HepG2 (cell line): ENCODE results near the gene FETUB. TPM values are rescaled to one million over a fixed set of nuclear protein-coding genes. Genes with fewer than 3 reads are reported as not detected.

Source experiments
- CBFB ChIP-seq: sonication (generic); formaldehyde crosslinking; IDR thresholded peaks from 2 replicates; pipeline ENCODE4 v1.4.0; 2020; ENCODE audit warnings: missing genetic modification reagents
- FOSL2 ChIP-seq: sonication (generic); formaldehyde crosslinking; IDR thresholded peaks from 2 replicates; pipeline ENCODE4 v1.4.0; 2020; ENCODE audit warnings: missing genetic modification reagents
- HDAC6 ChIP-seq: fragments of 200-600 bp; sonication (generic); IDR thresholded peaks from 2 replicates; pipeline ENCODE4 v1.7.0; 2017; ENCODE audit warnings: mild to moderate bottlenecking, antibody characterized with exemption, low read length, low read depth
- HOXA7 ChIP-seq: sonication (generic); formaldehyde crosslinking; IDR thresholded peaks from 2 replicates; pipeline ENCODE4 v1.8.1; 2022; ENCODE audit warnings: mild to moderate bottlenecking, missing genetic modification reagents, moderate library complexity
- MBNL3 ChIP-seq: fragments of 250-450 bp; sonication (Bioruptor Pico); conservative IDR thresholded peaks from 2 replicates; pipeline ENCODE4 v1.8.0; 2022; ENCODE audit warnings: mild to moderate bottlenecking, inconsistent platforms
- MED1 ChIP-seq: sonication (generic); formaldehyde crosslinking; IDR thresholded peaks from 2 replicates; pipeline ENCODE4 v1.4.0; 2020; ENCODE audit warnings: missing genetic modification reagents
- NCOA5 ChIP-seq: sonication (generic); formaldehyde crosslinking; IDR thresholded peaks from 2 replicates; pipeline ENCODE4 v1.4.0; 2020; ENCODE audit warnings: missing genetic modification reagents
- NFKB2 ChIP-seq: sonication (generic); formaldehyde crosslinking; IDR thresholded peaks from 2 replicates; pipeline ENCODE4 v1.4.0; 2020; ENCODE audit warnings: missing genetic modification reagents, borderline replicate concordance
- NFRKB ChIP-seq: fragments of 450-650 bp; IDR thresholded peaks from 2 replicates; pipeline ENCODE4 v1.6.1; 2017
- PHF20 ChIP-seq: sonication (generic); formaldehyde crosslinking; IDR thresholded peaks from 2 replicates; pipeline ENCODE4 v1.5.0; 2020; ENCODE audit warnings: mild to moderate bottlenecking, missing genetic modification reagents
- PHF21A ChIP-seq: sonication (generic); formaldehyde crosslinking; IDR thresholded peaks from 2 replicates; pipeline ENCODE4 v1.5.0; 2020; ENCODE audit warnings: mild to moderate bottlenecking, missing genetic modification reagents
- RXRA ChIP-seq: sonication (generic); formaldehyde crosslinking; IDR thresholded peaks from 2 replicates; pipeline ENCODE4 v1.5.1; 2020; ENCODE audit warnings: missing genetic modification reagents
- SAP130 ChIP-seq: IDR thresholded peaks from 2 replicates; pipeline ENCODE4 v1.6.1; 2016; ENCODE audit warnings: low read depth
- SOX5 ChIP-seq: IDR thresholded peaks from 2 replicates; pipeline ENCODE4 v1.6.1; 2016; ENCODE audit warnings: borderline replicate concordance
- ZBTB38 ChIP-seq: sonication (generic); formaldehyde crosslinking; IDR thresholded peaks from 2 replicates; pipeline ENCODE4 v1.5.1; 2020; ENCODE audit warnings: mild to moderate bottlenecking, missing genetic modification reagents
- ZNF256 ChIP-seq: sonication (generic); formaldehyde crosslinking; conservative IDR thresholded peaks from 2 replicates; pipeline ENCODE4 v1.4.0; 2020; ENCODE audit warnings: missing genetic modification reagents
- ZNF605 ChIP-seq: sonication (generic); formaldehyde crosslinking; IDR thresholded peaks from 2 replicates; pipeline ENCODE4 v1.8.0; 2022; ENCODE audit warnings: mild to moderate bottlenecking, missing genetic modification reagents
- ZNF747 ChIP-seq: sonication (generic); formaldehyde crosslinking; IDR thresholded peaks from 2 replicates; pipeline ENCODE4 v1.8.1; 2023; ENCODE audit warnings: missing genetic modification reagents, mild to moderate bottlenecking, borderline replicate concordance
- ZNF816 ChIP-seq: sonication (generic); formaldehyde crosslinking; IDR thresholded peaks from 2 replicates; pipeline ENCODE4 v1.8.0; 2022; ENCODE audit warnings: missing genetic modification reagents, mild to moderate bottlenecking, borderline replicate concordance
- polyA plus RNA-seq, 8 experiments: library from polyadenylated mRNA; depleted of rRNA in 3 of 8; stranded (reverse) in 7 of 8; unstranded in 1 of 8; fragments of >200 nt; fragmentation: Illumina TruSeq in 4 of 8; extraction: Trizol in 4 of 8; gene quantifications; 2 replicates each; pipeline versions ENCODE4 v1.2.1 to v1.2.3, GENCODE V29; 2011 to 2016; ENCODE audit warnings: low read depth in 4 of 8, missing spikeins in 1 of 8, mixed read lengths in 1 of 8; ENCODE audit not compliant: insufficient read depth in 1 of 8
- total RNA-seq, 5 experiments: library from RNA; depleted of rRNA; stranded (reverse); fragments of >200 nt; fragmentation: Illumina TruSeq; extraction: Trizol; gene quantifications; 2 replicates each; pipeline ENCODE4 v1.2.3, GENCODE V29; 2016; ENCODE audit warnings: low read depth in 1 of 5
- TF ChIP-seq, protein P1 (sequence below): sonication (generic); formaldehyde crosslinking; conservative IDR thresholded peaks from 2 replicates; pipeline ENCODE4 v1.4.0; 2020; ENCODE audit warnings: missing genetic modification reagents
- TF ChIP-seq, protein P2 (sequence below): IDR thresholded peaks from 2 replicates; pipeline ENCODE4 v1.6.1; 2016; ENCODE audit warnings: low read depth, borderline replicate concordance
- TF ChIP-seq, protein P3 (sequence below): sonication (generic); formaldehyde crosslinking; IDR thresholded peaks from 2 replicates; pipeline ENCODE4 v1.4.0; 2020; ENCODE audit warnings: missing genetic modification reagents
- TF ChIP-seq, protein P4 (sequence below): sonication (generic); formaldehyde crosslinking; IDR thresholded peaks from 2 replicates; pipeline ENCODE4 v1.8.1; 2022; ENCODE audit warnings: mild to moderate bottlenecking, missing genetic modification reagents
- TF ChIP-seq, protein P5 (sequence below): sonication (generic); formaldehyde crosslinking; IDR thresholded peaks from 2 replicates; pipeline ENCODE4 v1.8.1; 2023; ENCODE audit warnings: missing genetic modification reagents, inconsistent platforms, borderline replicate concordance

FETUB gene
- total and polyA plus RNA-seq, 2 of the 13 experiments (the other 11 are each of a cell fraction or from before 2014, with no cell fraction given): 2.1 to 4.4 TPM

DNA sequence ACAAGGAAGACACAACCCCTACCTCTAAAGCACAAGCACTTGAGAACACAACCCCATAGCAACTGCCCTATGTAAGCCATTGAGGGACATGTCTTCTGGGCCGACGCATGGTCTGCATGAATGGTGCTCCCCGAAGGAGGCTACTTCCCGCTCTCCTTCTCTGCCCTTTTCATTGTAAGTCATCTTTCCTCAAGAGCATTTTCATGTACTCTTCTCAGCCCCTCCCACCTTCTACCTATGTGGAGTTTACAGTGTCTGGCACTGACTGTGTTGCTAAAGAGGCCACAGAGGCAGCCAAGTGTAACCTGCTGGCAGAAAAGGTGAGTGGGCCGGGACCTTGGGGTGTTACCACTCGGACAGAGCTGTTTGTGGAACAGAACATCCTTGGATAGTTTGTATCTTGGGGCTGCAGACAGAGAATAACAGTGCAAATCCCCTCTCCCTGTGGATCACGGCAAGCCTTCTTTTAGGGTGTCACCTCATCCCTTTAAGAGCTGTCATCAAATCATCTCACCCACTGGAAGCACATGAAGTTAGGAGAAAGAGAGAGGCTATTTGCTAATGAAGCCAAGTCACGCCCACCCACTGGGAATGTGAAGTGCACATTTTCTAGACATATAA lies 21.8 kb upstream of the FETUB start (continued):
- TF ChIP-seq SOX5 (CRISPR knock-in tag) (no peak), ZBTB38 (CRISPR knock-in tag) (no peak), CBFB (CRISPR knock-in tag) (no peak), NFKB2 (CRISPR knock-in tag) (peak; percentile 60; the same call in 1 of the 2 replicates), SAP130 (CRISPR knock-in tag) (peak; percentile 34; the same call in 1 of the 2 replicates), RXRA (CRISPR knock-in tag) (no peak), MED1 (CRISPR knock-in tag) (peak; percentile 20), HOXA7 (CRISPR knock-in tag) (peak; percentile 28; the same call in 1 of the 2 replicates), HDAC6 (no peak), NCOA5 (CRISPR knock-in tag) (no peak; the same call in 1 of the 2 replicates), PHF21A (CRISPR knock-in tag) (0 out of 2 replicates have a peak, but pooled peaks have one; percentile 46), ZNF605 (CRISPR knock-in tag) (peak; percentile 20; the same call in 1 of the 2 replicates), PHF20 (CRISPR knock-in tag) (0 out of 2 replicates have a peak, but pooled peaks have one; percentile 27), ZNF256 (CRISPR knock-in tag) (no peak), FOSL2 (CRISPR knock-in tag) (no peak), ZNF747 (CRISPR knock-in tag) (0 out of 2 replicates have a peak, but pooled peaks have one; percentile 38), NFRKB (no peak), ZNF816 (CRISPR knock-in tag) (peak; percentile 88; the same call in 1 of the 2 replicates), MBNL3 (CRISPR knock-in tag) (no peak)
- TF ChIP-seq, protein P1, sequence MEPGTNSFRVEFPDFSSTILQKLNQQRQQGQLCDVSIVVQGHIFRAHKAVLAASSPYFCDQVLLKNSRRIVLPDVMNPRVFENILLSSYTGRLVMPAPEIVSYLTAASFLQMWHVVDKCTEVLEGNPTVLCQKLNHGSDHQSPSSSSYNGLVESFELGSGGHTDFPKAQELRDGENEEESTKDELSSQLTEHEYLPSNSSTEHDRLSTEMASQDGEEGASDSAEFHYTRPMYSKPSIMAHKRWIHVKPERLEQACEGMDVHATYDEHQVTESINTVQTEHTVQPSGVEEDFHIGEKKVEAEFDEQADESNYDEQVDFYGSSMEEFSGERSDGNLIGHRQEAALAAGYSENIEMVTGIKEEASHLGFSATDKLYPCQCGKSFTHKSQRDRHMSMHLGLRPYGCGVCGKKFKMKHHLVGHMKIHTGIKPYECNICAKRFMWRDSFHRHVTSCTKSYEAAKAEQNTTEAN (CRISPR knock-in tag): no peak
- TF ChIP-seq, protein P2, sequence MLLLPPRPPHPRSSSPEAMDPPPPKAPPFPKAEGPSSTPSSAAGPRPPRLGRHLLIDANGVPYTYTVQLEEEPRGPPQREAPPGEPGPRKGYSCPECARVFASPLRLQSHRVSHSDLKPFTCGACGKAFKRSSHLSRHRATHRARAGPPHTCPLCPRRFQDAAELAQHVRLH (CRISPR knock-in tag): no peak; the same call in 1 of the 2 replicates
- TF ChIP-seq, protein P3, sequence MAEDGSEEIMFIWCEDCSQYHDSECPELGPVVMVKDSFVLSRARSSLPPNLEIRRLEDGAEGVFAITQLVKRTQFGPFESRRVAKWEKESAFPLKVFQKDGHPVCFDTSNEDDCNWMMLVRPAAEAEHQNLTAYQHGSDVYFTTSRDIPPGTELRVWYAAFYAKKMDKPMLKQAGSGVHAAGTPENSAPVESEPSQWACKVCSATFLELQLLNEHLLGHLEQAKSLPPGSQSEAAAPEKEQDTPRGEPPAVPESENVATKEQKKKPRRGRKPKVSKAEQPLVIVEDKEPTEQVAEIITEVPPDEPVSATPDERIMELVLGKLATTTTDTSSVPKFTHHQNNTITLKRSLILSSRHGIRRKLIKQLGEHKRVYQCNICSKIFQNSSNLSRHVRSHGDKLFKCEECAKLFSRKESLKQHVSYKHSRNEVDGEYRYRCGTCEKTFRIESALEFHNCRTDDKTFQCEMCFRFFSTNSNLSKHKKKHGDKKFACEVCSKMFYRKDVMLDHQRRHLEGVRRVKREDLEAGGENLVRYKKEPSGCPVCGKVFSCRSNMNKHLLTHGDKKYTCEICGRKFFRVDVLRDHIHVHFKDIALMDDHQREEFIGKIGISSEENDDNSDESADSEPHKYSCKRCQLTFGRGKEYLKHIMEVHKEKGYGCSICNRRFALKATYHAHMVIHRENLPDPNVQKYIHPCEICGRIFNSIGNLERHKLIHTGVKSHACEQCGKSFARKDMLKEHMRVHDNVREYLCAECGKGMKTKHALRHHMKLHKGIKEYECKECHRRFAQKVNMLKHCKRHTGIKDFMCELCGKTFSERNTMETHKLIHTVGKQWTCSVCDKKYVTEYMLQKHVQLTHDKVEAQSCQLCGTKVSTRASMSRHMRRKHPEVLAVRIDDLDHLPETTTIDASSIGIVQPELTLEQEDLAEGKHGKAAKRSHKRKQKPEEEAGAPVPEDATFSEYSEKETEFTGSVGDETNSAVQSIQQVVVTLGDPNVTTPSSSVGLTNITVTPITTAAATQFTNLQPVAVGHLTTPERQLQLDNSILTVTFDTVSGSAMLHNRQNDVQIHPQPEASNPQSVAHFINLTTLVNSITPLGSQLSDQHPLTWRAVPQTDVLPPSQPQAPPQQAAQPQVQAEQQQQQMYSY (CRISPR knock-in tag): no peak
- TF ChIP-seq, protein P4, sequence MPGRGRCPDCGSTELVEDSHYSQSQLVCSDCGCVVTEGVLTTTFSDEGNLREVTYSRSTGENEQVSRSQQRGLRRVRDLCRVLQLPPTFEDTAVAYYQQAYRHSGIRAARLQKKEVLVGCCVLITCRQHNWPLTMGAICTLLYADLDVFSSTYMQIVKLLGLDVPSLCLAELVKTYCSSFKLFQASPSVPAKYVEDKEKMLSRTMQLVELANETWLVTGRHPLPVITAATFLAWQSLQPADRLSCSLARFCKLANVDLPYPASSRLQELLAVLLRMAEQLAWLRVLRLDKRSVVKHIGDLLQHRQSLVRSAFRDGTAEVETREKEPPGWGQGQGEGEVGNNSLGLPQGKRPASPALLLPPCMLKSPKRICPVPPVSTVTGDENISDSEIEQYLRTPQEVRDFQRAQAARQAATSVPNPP (CRISPR knock-in tag): peak; percentile 71; the same call in 1 of the 2 replicates
- TF ChIP-seq, protein P5, sequence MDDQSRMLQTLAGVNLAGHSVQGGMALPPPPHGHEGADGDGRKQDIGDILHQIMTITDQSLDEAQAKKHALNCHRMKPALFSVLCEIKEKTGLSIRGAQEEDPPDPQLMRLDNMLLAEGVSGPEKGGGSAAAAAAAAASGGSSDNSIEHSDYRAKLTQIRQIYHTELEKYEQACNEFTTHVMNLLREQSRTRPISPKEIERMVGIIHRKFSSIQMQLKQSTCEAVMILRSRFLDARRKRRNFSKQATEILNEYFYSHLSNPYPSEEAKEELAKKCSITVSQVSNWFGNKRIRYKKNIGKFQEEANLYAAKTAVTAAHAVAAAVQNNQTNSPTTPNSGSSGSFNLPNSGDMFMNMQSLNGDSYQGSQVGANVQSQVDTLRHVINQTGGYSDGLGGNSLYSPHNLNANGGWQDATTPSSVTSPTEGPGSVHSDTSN (CRISPR knock-in tag): 0 out of 2 replicates have a peak, but pooled peaks have one; percentile 34
